HG03342 (cell line): ENCODE results near the gene TMEM231.

ENCODE experiments used
- ATAC-seq: cut with Tn5 transposase; IDR thresholded peaks from one replicate; pipeline ENCODE4 v1.9.1; 2021; ENCODE audit warnings: mild to moderate bottlenecking, moderate library complexity; ENCODE audit not compliant: unreplicated experiment

Gene TMEM231

DNA sequence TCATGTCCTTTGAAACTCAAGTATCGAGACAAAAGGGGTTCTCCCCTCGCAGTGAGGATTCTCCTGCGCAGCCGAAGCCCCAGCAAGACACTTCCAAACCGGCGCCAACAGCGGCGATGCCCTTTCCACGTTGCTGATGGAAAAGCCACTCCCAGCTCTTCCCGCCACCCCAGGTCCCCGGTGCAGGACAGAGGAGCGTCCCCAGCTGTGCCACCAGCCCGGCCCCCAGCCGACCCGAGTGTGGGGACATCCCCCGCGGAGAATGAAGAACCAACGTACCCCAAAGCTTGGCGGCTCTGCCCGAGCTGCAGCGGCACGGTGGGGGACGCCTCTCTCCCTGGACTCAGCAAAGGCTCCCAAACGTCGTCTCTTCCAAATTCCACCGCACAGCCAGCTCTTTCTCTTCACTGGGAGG, 61.4 kb downstream of the TMEM231 start:
- ATAC-seq = no peak

DNA sequence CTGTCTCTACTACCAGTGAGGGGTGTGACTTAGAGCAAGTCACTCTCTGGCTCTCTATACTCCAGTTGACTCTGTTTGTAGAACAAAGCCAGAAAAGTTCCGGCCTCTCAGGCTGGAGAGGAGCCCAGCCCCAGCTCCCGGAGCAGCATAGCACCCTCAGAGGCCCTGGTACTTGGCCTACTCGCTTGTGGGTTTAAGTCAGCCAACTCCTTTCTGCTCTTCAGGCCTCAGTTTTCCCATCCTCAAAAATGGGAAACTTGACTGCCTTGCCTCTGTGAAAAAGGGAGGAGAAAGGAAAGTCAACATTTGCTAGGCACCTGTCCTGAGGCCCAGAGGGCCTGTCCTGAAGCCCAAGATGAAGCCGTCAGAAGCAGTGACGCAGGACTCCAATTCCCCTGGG, 61.9 kb downstream of the TMEM231 start:
- ATAC-seq = no peak

DNA sequence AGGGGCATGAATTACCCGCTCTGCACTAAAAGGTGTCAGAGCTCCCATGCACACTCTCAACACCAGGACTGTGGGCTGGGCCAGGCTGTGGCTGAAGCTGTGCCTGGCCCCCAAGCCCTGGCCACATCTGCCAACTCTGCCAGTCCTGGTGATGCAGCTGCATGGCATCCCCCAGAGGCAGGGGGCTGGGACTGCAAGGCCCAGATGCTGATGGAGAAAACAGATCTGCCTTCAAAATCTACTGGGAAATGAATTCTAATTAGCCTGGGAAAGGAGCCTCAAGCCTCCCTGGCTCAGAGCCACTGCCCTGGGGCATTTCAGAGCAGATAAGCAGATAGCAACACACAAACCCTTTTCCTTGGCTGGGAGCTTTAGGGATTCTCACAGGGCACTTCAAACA, 64.2 kb downstream of the TMEM231 start:
- ATAC-seq = no peak

DNA sequence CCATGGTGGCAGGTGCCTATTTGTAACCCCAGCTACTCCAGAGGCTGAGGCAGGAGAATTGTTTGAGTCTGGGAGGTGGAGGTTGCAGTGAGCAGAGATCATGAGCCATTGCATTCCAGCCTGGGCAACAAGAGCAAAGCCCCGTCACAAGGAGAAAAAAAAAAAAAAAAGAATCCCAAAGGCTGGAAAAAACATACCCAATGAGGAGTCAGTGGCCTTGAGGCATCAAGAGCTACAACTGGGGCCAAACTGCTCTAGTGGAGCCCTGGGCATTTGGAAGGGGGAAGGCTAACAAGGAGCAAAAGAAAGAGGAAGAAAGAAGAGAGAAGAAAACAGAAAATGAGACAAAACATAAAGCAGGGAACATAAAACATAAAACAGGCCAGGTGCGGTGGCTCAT, 67.7 kb downstream of the TMEM231 start:
- ATAC-seq = no peak
